H9 (cell line): ENCODE data around the gene HILPDA. TPM values are rescaled to one million over a fixed set of nuclear protein-coding genes. Genes with fewer than 3 reads are reported as not detected.

Experiments
- DNase-seq: peaks from one replicate; pipeline ENCODE4 v3.0.0-alpha.2; 2017
- H2AFZ ChIP-seq: one replicate; pipeline ENCODE4 v1.6.1; 2013; ENCODE audit warnings: mild to moderate bottlenecking, low read length, control low read depth, moderate library complexity
- H2AK5ac ChIP-seq: 2 replicates; pipeline ENCODE4 v1.6.1; 2013; ENCODE audit warnings: low read length, control low read depth, mixed read lengths; ENCODE audit not compliant: insufficient read length
- H2BK120ac ChIP-seq: one replicate; pipeline ENCODE4 v1.6.1; 2013; ENCODE audit warnings: low read depth, mild to moderate bottlenecking, low read length, control low read depth, inconsistent platforms; ENCODE audit not compliant: poor library complexity, severe bottlenecking
- H2BK12ac ChIP-seq: 2 replicates; pipeline ENCODE4 v1.6.1; 2013; ENCODE audit warnings: low read length, control low read depth, mixed read lengths, low read depth; ENCODE audit not compliant: insufficient read length
- H2BK15ac ChIP-seq: 2 replicates; pipeline ENCODE4 v1.6.1; 2013; ENCODE audit warnings: low read depth, low read length, control low read depth
- H2BK20ac ChIP-seq: one replicate; pipeline ENCODE4 v1.6.1; 2013; ENCODE audit warnings: low read depth, mild to moderate bottlenecking, low read length, control low read depth, inconsistent platforms; ENCODE audit not compliant: poor library complexity, severe bottlenecking
- H2BK5ac ChIP-seq: 2 replicates; pipeline ENCODE4 v1.6.1; 2013; ENCODE audit warnings: low read length, control low read depth, mixed read lengths; ENCODE audit not compliant: insufficient read length
- H3K14ac ChIP-seq: 2 replicates; pipeline ENCODE4 v1.6.1; 2013; ENCODE audit warnings: low read length, control low read depth; ENCODE audit not compliant: insufficient read depth
- H3K18ac ChIP-seq: 2 replicates; pipeline ENCODE4 v1.6.1; 2013; ENCODE audit warnings: low read depth, mild to moderate bottlenecking, mixed read lengths, low read length, control low read depth; ENCODE audit not compliant: insufficient read length
- H3K23ac ChIP-seq: 2 replicates; pipeline ENCODE4 v1.6.1; 2013; ENCODE audit warnings: low read length, control low read depth, mixed read lengths, low read depth; ENCODE audit not compliant: insufficient read length
- H3K23me2 ChIP-seq: 2 replicates; pipeline ENCODE4 v1.6.1; 2013; ENCODE audit warnings: low read depth, mild to moderate bottlenecking, mixed read lengths, low read length, control low read depth; ENCODE audit not compliant: insufficient read length, poor library complexity, severe bottlenecking
- H3K27ac ChIP-seq: 2 replicates; pipeline ENCODE4 v1.5.1; 2013; ENCODE audit warnings: low read length, control low read depth, mixed read lengths, low read depth; ENCODE audit not compliant: insufficient read length
- H3K27me3 ChIP-seq: 2 replicates; pipeline ENCODE4 v1.6.1; 2013; ENCODE audit warnings: low read length, control low read depth, inconsistent platforms; ENCODE audit not compliant: insufficient read depth
- H3K4ac ChIP-seq: 2 replicates; pipeline ENCODE4 v1.6.1; 2013; ENCODE audit warnings: low read depth, mild to moderate bottlenecking, control low read depth, inconsistent platforms, low read length, moderate library complexity
- H3K4me1 ChIP-seq: 2 replicates; pipeline ENCODE4 v1.6.1; 2013; ENCODE audit warnings: low read length, control low read depth, inconsistent platforms; ENCODE audit not compliant: insufficient read depth
- H3K4me2 ChIP-seq: 2 replicates; pipeline ENCODE4 v1.6.1; 2013; ENCODE audit warnings: low read length, control low read depth, mixed read lengths; ENCODE audit not compliant: insufficient read length, insufficient read depth
- H3K56ac ChIP-seq: 2 replicates; pipeline ENCODE4 v1.6.1; 2013; ENCODE audit warnings: low read depth, mild to moderate bottlenecking, mixed read lengths, low read length, control low read depth; ENCODE audit not compliant: insufficient read length
- H3K79me1 ChIP-seq: 2 replicates; pipeline ENCODE4 v1.6.1; 2013; ENCODE audit warnings: low read depth, mild to moderate bottlenecking, moderate library complexity, low read length, control low read depth, inconsistent platforms; ENCODE audit not compliant: insufficient read depth, poor library complexity, severe bottlenecking
- H3K79me2 ChIP-seq: 2 replicates; pipeline ENCODE4 v1.6.1; 2013; ENCODE audit warnings: low read length, control low read depth, inconsistent platforms; ENCODE audit not compliant: insufficient read depth
- H3K9ac ChIP-seq: 2 replicates; pipeline ENCODE4 v1.6.1; 2013; ENCODE audit warnings: low read length, control low read depth, mixed read lengths; ENCODE audit not compliant: insufficient read length; ENCODE audit errors: extremely low read depth
- H3K9me3 ChIP-seq: one replicate; pipeline ENCODE4 v1.6.1; 2013; ENCODE audit warnings: low read depth, low read length, inconsistent platforms; ENCODE audit not compliant: control insufficient read depth
- H3T11ph ChIP-seq: one replicate; pipeline ENCODE4 v1.6.1; 2013; ENCODE audit warnings: mild to moderate bottlenecking, low read length, control low read depth, inconsistent platforms
- H4K20me1 ChIP-seq: one replicate; pipeline ENCODE4 v1.6.1; 2013; ENCODE audit not compliant: control insufficient read depth, insufficient read length, insufficient read depth
- H4K5ac ChIP-seq: 2 replicates; pipeline ENCODE4 v1.6.1; 2013; ENCODE audit warnings: low read depth, mild to moderate bottlenecking, mixed read lengths, low read length, control low read depth; ENCODE audit not compliant: insufficient read length
- H4K8ac ChIP-seq: replicated peaks from 2 replicates; pipeline ENCODE4 v1.6.1; 2013; ENCODE audit warnings: low read length, control low read depth, mixed read lengths, low read depth; ENCODE audit not compliant: insufficient read length
- H4K91ac ChIP-seq: 2 replicates; pipeline ENCODE4 v1.6.1; 2013; ENCODE audit warnings: low read depth, mild to moderate bottlenecking, moderate library complexity, mixed read lengths, low read length, control low read depth; ENCODE audit not compliant: insufficient read length
- H3K27ac Mint-ChIP-seq, 3 experiments: 2 replicates in 2 of 3; 3 replicates in 1 of 3; pipeline ENCODE4 v1.8.0; 2020 to 2021; ENCODE audit warnings: mixed read lengths in 3 of 3, mild to moderate bottlenecking in 1 of 3, moderate library complexity in 1 of 3
- H3K27me3 Mint-ChIP-seq: 2 replicates; pipeline ENCODE4 v1.8.0; 2021; ENCODE audit warnings: low read depth, mild to moderate bottlenecking, moderate library complexity, mixed read lengths
- H3K36me3 Mint-ChIP-seq, 3 experiments: 2 replicates in 2 of 3; 3 replicates in 1 of 3; pipeline ENCODE4 v1.8.0; 2020 to 2021; ENCODE audit warnings: low read depth in 3 of 3, mixed read lengths in 3 of 3; ENCODE audit not compliant: insufficient read depth in 1 of 3
- H3K4me1 Mint-ChIP-seq, 2 experiments: 2 replicates each; pipeline ENCODE4 v1.8.0; 2020; ENCODE audit warnings: mixed read lengths in 2 of 2
- H3K4me3 Mint-ChIP-seq, 2 experiments: 2 replicates in 1 of 2; 3 replicates in 1 of 2; pipeline ENCODE4 v1.8.0; 2020 to 2021; ENCODE audit warnings: mild to moderate bottlenecking in 2 of 2, mixed read lengths in 2 of 2, moderate library complexity in 1 of 2
- H3K9me3 Mint-ChIP-seq, 2 experiments: 2 replicates in 1 of 2; 3 replicates in 1 of 2; pipeline ENCODE4 v1.8.0; 2020; ENCODE audit warnings: mild to moderate bottlenecking in 2 of 2, mixed read lengths in 2 of 2, moderate library complexity in 1 of 2
- CTCF ChIP-seq: fragments of 200-600 bp; sonication (generic); conservative IDR thresholded peaks from 3 replicates; pipeline ENCODE4 v1.8.0; 2021; ENCODE audit warnings: antibody characterized with exemption, mild to moderate bottlenecking
- WGBS: extraction: QIAGEN DNeasy Blood & Tissue Kit; methylation state at CpG from one replicate; pipeline ENCODE4 v1.1.7; 2013; ENCODE audit warnings: missing lambda C conversion rate, low lambda C conversion rate, mixed read lengths; ENCODE audit not compliant: insufficient read length; ENCODE audit errors: extremely low coverage; 5-methylcytosine and 5-hydroxymethylcytosine counted together
- total RNA-seq: library from RNA; stranded (reverse); gene quantifications from 2 replicates; pipeline ENCODE4 v1.2.1, GENCODE V29; 2021

HILPDA gene
- total RNA-seq, 1 experiment from 2014 or later: 23.3 TPM

DNA sequence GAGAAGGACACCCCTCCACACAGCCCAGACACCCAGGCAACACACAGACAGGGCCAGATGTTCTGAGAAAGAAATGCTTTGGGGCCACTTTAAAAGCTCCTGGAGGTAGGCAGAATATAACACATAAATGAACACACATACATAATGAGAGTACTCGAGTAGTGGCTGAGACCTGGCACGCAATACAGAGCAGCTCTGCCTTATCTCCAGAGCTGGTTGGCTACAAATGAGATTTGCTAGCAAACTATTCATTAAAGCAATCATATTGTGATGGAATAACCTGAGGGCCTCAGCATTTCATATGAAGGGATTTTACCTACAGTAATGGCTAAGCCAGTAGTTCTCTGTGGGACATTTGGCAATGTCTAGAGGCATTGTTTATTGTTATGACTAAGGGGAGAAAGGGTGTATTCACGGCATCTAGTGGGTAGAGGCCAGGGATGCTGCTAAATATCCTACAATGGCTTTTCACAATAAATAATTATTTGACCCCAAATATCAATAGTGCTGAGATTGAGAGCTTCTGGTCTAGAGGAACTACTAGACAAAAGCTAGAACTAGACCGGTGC is 40.4 kb upstream of the HILPDA start:
- Histone ChIP-seq H3K4ac (no peak overlapping the region), H2BK15ac (no peak overlapping the region), H3K56ac (no peak overlapping the region), H3K9ac (no peak overlapping the region), H2AK5ac (no peak overlapping the region), H3K4me1 (no peaks in the 10 kb centered on the region), H3K79me1 (no peaks in the 10 kb centered on the region), H3K23me2 (peaks cover 3% of the 10 kb centered on the region), H2BK120ac (no peak overlapping the region), H4K20me1 (no peaks in the 10 kb centered on the region), H4K8ac (no peak overlapping the region), H4K5ac (no peak overlapping the region), H3T11ph (no peak overlapping the region), H4K91ac (no peak overlapping the region), H3K23ac (no peak overlapping the region), H3K4me2 (no peak overlapping the region), H3K79me2 (no peaks in the 10 kb centered on the region), H3K27ac (no peak overlapping the region), H3K14ac (no peak overlapping the region), H2BK20ac (no peak overlapping the region), H2BK5ac (no peak overlapping the region), H3K9me3 (no peaks in the 10 kb centered on the region), H3K27me3 (no peaks in the 10 kb centered on the region; the same call in 1 of the 2 replicates), H3K18ac (no peak overlapping the region), H2BK12ac (no peak overlapping the region), H2AFZ (no peak overlapping the region)
- TF ChIP-seq CTCF: no peak
- Mint-ChIP-seq H3K4me3 (no peak overlapping the region), H3K36me3 (no peaks in the 10 kb centered on the region), H3K4me1 (peaks cover 2% of the 10 kb centered on the region in 2 experiments; a peak in 3 of 4 replicates), H3K9me3 (peaks cover 3 to 7% of the 10 kb centered on the region in 2 experiments; a peak in 2 of 5 replicates), H3K27me3 (peaks cover 65% of the 10 kb centered on the region), H3K27ac (no peak overlapping the region; a peak in 1 of 7 replicates)
- WGBS: no CpG with 5 or more reads among the region's 4 CpGs
- DNase-seq: no peak
